ENCODE data around the gene POLR2E. TPM values are rescaled to one million over a fixed set of nuclear protein-coding genes. Genes with fewer than 3 reads are reported as not detected.

The POLR2E gene
- total RNA-seq, 1 donor from 2014 or later, result 248 TPM

DNA sequence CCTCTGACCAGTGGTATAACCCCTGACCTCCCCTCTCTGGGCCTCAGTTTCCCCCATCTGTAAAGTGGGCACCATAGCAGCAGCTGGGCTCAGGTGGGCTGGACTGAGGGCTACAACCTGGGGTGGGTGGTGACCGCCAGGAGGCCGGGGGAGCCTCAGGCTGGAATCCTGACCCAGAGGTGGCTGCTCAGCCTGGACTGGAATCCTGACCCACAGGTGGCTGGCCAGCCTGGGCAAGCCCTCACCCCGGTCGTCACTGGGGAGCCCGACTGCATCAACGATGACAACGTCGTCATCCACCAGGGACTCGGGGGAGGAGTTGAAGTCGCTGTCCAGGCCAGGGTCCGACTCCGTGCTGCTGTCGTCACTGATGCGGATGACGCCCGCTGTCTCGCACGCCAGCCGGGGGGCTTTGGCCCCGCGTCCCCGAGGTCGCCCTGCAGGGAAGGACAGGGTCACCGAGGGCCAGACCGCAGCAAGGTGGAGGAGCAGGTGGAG, 18.9 kb upstream of the POLR2E start:
- DNase-seq (ENCODE audit: low read depth), result no peak
- H3K4me3 ChIP-seq (ENCODE audit: low read depth, low read length), result no peak overlapping the region
- TF ChIP-seq, protein P1, sequence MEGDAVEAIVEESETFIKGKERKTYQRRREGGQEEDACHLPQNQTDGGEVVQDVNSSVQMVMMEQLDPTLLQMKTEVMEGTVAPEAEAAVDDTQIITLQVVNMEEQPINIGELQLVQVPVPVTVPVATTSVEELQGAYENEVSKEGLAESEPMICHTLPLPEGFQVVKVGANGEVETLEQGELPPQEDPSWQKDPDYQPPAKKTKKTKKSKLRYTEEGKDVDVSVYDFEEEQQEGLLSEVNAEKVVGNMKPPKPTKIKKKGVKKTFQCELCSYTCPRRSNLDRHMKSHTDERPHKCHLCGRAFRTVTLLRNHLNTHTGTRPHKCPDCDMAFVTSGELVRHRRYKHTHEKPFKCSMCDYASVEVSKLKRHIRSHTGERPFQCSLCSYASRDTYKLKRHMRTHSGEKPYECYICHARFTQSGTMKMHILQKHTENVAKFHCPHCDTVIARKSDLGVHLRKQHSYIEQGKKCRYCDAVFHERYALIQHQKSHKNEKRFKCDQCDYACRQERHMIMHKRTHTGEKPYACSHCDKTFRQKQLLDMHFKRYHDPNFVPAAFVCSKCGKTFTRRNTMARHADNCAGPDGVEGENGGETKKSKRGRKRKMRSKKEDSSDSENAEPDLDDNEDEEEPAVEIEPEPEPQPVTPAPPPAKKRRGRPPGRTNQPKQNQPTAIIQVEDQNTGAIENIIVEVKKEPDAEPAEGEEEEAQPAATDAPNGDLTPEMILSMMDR (conservative IDR thresholded peaks at IDR 0.05; ENCODE audit: low read depth, low read length), result no peak

GRCh38 chr19:1113030-1113985, 18.1 kb upstream of the POLR2E start:
- TF ChIP-seq, protein P1 (conservative IDR thresholded peaks at IDR 0.05; ENCODE audit: low read depth, low read length), result peak; percentile 63
- DNase-seq (ENCODE audit: low read depth), result no peak
- H3K4me3 ChIP-seq (ENCODE audit: low read depth, low read length), result no peak overlapping the region

GRCh38 chr19:1112268-1113029, 17.3 kb upstream of the POLR2E start:
- no peak for DNase-seq (ENCODE audit: low read depth)
- no peak overlapping the region for H3K4me3 ChIP-seq (ENCODE audit: low read depth, low read length)
- TF ChIP-seq, protein P1 (conservative IDR thresholded peaks at IDR 0.05; ENCODE audit: low read depth, low read length), result no peak

DNA sequence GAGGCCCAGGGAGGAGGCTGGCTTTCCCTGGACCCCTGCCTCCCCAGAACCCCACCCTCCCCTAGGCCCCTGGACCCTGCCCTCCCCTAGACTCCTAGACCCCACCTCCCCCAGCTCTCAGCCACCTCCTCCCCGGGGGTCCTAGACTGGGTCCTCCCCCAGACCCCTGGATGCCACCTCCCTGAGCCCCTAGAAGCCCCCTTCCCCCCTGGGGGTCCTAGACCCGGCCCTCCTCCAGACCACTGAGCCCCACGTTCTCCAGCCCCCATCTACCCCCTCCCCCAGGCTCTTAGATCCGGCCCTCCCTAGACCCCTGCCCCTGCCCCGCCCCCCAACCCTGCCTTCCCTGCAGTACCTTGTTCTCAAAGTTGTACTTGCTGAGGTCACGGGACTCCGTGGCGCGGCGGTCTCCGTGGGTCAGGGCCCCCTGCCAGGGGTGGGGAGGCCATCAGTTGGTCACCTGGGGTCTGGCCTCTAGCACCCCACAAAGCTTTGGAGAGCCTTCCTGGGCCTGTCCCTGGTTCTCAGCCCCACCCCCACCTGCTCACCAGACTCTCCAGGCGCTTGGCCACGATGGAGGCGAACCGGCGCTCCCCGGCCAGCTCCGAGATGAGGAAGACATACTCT, 16.6 kb upstream of the POLR2E start:
- DNase-seq (ENCODE audit: low read depth), result no peak

GRCh38 chr19:1110809-1111640, 15.8 kb upstream of the POLR2E start:
- DNase-seq (ENCODE audit: low read depth), result no peak
- H3K4me3 ChIP-seq (ENCODE audit: low read depth, low read length), result no peak overlapping the region
- TF ChIP-seq, protein P1 (conservative IDR thresholded peaks at IDR 0.05; ENCODE audit: low read depth, low read length), result no peak

More for the DNA sequence above, 16.6 kb upstream of the POLR2E start:
- TF ChIP-seq, protein P1 (conservative IDR thresholded peaks at IDR 0.05; ENCODE audit: low read depth, low read length), result no peak
- H3K4me3 ChIP-seq (ENCODE audit: low read depth, low read length), result no peak overlapping the region
